NCI-H1417 treated with DMSO at 0.1 percent for 48 hours (cell line): ENCODE measurements around the gene PPM1H.
"Not testable (repeated sequence)": the region's sequence is repeated elsewhere in the genome, so short reads cannot be mapped to it uniquely, and the experiment has no call there.

Source experiments
- DNase-seq: peaks from one replicate; lab custom pipeline; 2025; lab: John Stamatoyannopoulos, UW

PPM1H gene

GRCh38 chr12:62934799-62935674 lies at the start of gene PPM1H:
Gene PPM1H (minus strand): TSS chr12:62935150. CDS start chr12:62934736, 414 bp downstream.
- DNase-seq, result peak; percentile 37

GRCh38 chr12:62983594-62983993 lies 48.6 kb upstream of the PPM1H start:
- DNase-seq, result no peak

GRCh38 chr12:62978768-62979167 lies 43.8 kb upstream of the PPM1H start:
- no peak for DNase-seq

GRCh38 chr12:62977883-62978282 lies 42.9 kb upstream of the PPM1H start:
- no peak for DNase-seq

- DNase-seq, result no peak
These were observed 42.5 kb upstream of the PPM1H start for GRCh38 chr12:62977418-62977817.

- DNase-seq, result no peak
These were observed 41.2 kb upstream of the PPM1H start for GRCh38 chr12:62976110-62976662.

GRCh38 chr12:62971769-62972525 lies 37.0 kb upstream of the PPM1H start:
- DNase-seq, result no peak

- DNase-seq, result no peak
These were observed 34.7 kb upstream of the PPM1H start for GRCh38 chr12:62969695-62970094.

GRCh38 chr12:62967701-62968100 lies 32.8 kb upstream of the PPM1H start:
- no peak for DNase-seq

- no peak for DNase-seq
These were observed 32.1 kb upstream of the PPM1H start for GRCh38 chr12:62966990-62967506.

GRCh38 chr12:62966446-62966989 lies 31.6 kb upstream of the PPM1H start:
- DNase-seq, result not testable (repeated sequence)

- not testable (repeated sequence) for DNase-seq
These were observed 30.8 kb upstream of the PPM1H start for GRCh38 chr12:62965700-62966099.

GRCh38 chr12:62965242-62965641 lies 30.3 kb upstream of the PPM1H start:
- not testable (repeated sequence) for DNase-seq

GRCh38 chr12:62963486-62964041 lies 28.6 kb upstream of the PPM1H start:
- no peak for DNase-seq

GRCh38 chr12:62960324-62960723 lies 25.4 kb upstream of the PPM1H start:
- DNase-seq, result no peak

- no peak for DNase-seq
These were observed 24.8 kb upstream of the PPM1H start for GRCh38 chr12:62959745-62960144.

- no peak for DNase-seq
These were observed 22.4 kb upstream of the PPM1H start for GRCh38 chr12:62957233-62957953.

- no peak for DNase-seq
These were observed 20.7 kb upstream of the PPM1H start for GRCh38 chr12:62955678-62956077.

- no peak for DNase-seq
These were observed 15.4 kb upstream of the PPM1H start for GRCh38 chr12:62950317-62950716.

- DNase-seq, result no peak
These were observed 13.2 kb upstream of the PPM1H start for GRCh38 chr12:62948123-62948522.

GRCh38 chr12:62947364-62947763 lies 12.4 kb upstream of the PPM1H start:
- no peak for DNase-seq
